Tibial nerve (tissue), 4 donors: Measurements from ENCODE around the gene UBA7.

ENCODE experiments used
- EP300 ChIP-seq, 2 donors: sonication (generic); formaldehyde crosslinking; IDR thresholded peaks; one replicate each; pipeline ENCODE4 v1.6.1; 2017; ENCODE audit warnings: antibody characterized with exemption in 2 of 2, mild to moderate bottlenecking in 1 of 2
- POLR2A ChIP-seq, 2 donors: fragments of 450-650 bp; IDR thresholded peaks; one replicate each; pipeline ENCODE4 v1.6.1; 2017; ENCODE audit warnings: antibody characterized with exemption in 2 of 2, mild to moderate bottlenecking in 2 of 2, moderate library complexity in 2 of 2
- TF ChIP-seq, protein P1 (sequence below), 5 experiments: fragments of 200-600 bp in 3 of 5; fragments of 450-650 bp in 2 of 5; sonication (generic) in 3 of 5; IDR thresholded peaks; one replicate each; pipeline ENCODE4 v1.5.1; 2016 to 2019; ENCODE audit warnings: antibody characterized with exemption in 5 of 5, mild to moderate bottlenecking in 3 of 5, moderate library complexity in 2 of 5

DNA sequence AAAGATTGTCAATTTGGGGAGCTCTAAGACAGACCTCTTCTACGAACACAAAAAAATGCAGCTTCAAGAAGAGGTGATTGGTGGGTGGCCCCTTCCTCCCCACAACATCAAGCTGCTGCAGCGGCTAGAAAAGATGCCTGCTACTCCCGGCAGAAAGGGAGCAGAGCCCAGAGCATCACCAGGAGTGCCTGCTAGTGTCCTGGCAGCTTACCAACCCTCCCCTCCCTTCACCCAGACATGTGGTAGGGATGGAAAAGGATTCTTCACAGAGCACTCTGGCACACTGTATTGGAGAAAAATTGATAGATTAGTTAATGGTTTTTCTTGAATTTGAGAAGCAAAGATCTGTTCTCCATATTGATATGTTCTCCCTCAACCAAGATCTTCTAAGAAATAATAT, 38.2 kb downstream of the UBA7 start:
- TF ChIP-seq, protein P1, sequence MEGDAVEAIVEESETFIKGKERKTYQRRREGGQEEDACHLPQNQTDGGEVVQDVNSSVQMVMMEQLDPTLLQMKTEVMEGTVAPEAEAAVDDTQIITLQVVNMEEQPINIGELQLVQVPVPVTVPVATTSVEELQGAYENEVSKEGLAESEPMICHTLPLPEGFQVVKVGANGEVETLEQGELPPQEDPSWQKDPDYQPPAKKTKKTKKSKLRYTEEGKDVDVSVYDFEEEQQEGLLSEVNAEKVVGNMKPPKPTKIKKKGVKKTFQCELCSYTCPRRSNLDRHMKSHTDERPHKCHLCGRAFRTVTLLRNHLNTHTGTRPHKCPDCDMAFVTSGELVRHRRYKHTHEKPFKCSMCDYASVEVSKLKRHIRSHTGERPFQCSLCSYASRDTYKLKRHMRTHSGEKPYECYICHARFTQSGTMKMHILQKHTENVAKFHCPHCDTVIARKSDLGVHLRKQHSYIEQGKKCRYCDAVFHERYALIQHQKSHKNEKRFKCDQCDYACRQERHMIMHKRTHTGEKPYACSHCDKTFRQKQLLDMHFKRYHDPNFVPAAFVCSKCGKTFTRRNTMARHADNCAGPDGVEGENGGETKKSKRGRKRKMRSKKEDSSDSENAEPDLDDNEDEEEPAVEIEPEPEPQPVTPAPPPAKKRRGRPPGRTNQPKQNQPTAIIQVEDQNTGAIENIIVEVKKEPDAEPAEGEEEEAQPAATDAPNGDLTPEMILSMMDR (IDR thresholded peaks at IDR 0.05) = no peak
- TF ChIP-seq POLR2A (IDR thresholded peaks at IDR 0.05) (no peak), EP300 (IDR thresholded peaks at IDR 0.05) (no peak)
